DMS79 (cell line): ENCODE data around the gene RIBC2.
"Not testable (repeated sequence)": the region's sequence is repeated elsewhere in the genome, so short reads cannot be mapped to it uniquely, and the experiment has no call there.

Experiments used
- DNase-seq: peaks from one replicate; lab custom pipeline; 2025; lab: John Stamatoyannopoulos, UW

RIBC2 gene

GRCh38 chr22:45449442-45449841 lies 35.9 kb downstream of the RIBC2 start:
- not testable (repeated sequence) for DNase-seq

DNA sequence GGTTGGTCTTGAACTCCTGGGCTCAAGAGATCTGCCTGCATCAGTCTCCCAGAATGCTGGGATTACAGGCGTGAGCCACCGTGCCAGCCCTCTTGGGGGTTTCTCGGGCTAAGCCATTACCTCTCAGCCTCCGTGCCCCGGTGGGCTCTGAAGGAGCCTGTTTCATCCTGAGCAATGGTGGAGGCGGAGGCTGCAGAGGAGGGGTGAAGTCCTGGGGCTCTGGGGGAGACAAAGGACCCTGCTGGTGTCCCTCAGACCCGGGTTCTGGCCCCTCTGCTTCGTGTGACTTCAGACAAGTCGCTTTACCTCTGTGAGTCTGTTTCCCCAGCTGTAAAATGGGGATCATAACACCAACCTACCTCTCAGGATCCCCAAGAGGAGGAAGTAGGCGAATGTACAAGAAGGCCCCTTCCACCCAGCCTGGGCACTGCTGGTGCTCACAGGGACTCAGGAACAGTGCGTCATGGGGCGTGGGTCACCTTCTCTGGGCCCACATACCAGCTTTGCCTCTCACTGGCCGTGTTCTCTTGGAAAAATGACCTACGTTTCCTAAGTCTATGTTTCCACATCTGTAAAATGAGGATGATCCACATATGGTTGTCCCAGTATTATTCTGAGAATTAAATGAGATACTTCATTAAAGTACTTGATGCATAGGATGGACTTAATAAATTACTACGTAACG lies 36.8 kb downstream of the RIBC2 start:
- DNase-seq, result no peak

DNA sequence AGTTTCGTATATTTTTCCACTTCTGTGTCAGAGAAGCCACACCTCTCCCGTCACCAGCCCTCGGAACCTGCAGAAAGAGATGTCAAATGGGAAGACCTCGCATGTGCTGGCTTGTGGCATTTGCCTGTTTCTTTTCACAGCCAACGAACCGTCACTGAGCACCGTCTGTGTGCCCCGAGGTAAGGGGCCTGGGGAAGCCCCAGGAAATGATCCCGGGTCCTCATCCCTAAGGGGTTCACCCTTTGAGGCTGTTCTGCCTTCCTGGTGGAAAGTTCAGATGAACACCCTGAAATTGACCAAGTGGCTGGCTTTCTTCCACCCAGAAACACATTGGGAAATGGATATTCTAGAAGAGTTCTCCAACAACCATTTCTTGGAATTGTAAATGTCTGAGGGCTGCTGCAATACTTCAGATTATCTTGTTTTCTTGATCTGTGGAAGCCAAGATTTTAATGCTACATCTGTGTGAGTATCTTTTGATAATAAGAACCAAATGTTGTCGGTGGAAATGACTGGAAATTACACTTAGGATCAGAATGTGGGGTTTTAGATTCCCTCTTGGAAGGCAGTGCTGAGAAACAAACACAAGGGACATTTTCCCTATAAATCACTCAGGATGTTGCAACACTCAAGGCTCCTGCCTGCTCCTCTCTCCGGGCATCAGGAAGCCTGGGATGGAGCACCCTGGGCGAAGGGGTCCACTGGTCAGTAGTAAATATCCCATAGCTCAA lies 37.6 kb downstream of the RIBC2 start:
- DNase-seq, result no peak

DNA sequence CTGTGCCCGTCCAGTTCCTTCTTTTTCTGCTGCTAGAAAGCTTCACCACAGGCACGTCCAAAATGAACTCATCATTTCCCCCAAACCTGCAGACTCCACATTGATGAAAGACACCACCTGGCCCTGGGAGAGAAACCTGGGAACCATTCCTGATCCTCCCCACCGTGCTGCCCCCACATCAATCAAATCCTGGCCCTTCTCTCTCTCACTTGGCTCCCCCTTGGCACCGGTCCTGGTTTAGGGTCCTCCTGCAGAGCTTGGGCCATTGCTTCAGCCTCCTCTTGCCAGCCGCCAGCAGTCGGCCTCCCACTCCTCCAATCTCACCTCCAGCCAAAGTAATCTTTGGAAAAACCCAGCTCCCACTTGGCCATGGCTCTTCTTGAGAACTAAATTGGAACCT lies 38.5 kb downstream of the RIBC2 start:
- DNase-seq, result no peak

- no peak for DNase-seq
Observed at GRCh38 chr22:45452565-45453379, 39.3 kb downstream of the RIBC2 start.

DNA sequence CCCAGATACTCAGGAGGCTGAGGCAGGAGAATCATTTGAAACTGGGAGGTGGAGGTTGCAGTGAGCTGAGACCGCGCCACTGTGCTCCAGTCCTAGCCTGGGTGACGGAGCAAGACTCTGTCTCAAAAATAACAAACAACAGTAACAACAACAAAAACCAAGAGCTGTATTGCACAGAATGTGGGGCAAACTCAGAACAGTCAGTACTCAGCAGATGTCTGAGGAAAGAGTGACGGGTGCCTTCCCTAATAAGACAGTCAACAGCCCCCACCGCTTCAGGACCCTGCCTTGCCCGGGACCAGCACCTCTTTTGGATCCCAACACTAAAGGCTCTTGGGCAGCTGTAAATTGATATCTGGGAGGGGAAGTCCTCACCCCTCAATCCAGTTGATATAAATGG lies 40.3 kb downstream of the RIBC2 start:
- DNase-seq, result no peak

GRCh38 chr22:45454275-45454674 lies 40.8 kb downstream of the RIBC2 start:
- no peak for DNase-seq

DNA sequence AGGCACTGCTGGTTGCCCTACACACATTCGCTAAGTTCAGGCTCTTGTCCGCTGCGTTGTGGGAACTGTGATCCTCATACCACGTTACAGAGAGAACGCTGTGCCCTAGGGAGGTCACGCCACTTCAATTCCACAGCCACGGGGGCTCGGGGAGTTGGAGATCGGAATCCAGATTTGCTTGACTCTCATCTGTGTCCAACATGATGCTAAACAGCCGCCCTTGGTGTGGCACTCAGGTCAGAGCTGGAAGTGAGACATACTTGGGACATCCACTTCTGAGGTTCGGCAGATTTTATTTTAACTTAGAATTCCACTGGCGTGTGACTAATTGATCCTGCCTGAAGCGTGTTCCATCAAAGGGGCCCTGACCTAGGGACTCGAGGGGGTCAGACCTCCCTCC lies 41.7 kb downstream of the RIBC2 start:
- no peak for DNase-seq

GRCh38 chr22:45455621-45456020 lies 42.1 kb downstream of the RIBC2 start:
- no peak for DNase-seq

- DNase-seq, result no peak
Observed at GRCh38 chr22:45456811-45457210, 43.3 kb downstream of the RIBC2 start.

DNA sequence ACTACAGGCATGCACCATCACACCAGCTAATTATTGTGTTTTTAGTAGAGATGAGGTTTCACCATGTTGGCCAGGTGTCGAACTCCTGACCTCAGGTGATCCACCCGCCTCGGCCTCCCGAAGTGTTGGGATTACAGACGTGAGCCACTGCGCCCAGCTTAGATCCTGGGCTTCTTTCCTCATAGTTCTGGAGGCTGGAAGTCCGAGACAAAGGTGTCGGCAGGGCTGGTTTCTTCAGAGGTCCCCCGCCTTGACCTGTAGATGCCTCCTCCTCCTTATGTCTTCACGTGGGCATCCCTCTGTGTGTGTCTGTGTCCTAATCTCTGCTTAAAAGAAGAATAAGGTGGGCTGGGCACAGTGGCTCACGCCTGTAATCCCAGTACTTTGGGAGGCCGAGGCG lies 45.0 kb downstream of the RIBC2 start:
- no peak for DNase-seq

- no peak for DNase-seq
Observed at GRCh38 chr22:45459235-45459634, 45.7 kb downstream of the RIBC2 start.

DNA sequence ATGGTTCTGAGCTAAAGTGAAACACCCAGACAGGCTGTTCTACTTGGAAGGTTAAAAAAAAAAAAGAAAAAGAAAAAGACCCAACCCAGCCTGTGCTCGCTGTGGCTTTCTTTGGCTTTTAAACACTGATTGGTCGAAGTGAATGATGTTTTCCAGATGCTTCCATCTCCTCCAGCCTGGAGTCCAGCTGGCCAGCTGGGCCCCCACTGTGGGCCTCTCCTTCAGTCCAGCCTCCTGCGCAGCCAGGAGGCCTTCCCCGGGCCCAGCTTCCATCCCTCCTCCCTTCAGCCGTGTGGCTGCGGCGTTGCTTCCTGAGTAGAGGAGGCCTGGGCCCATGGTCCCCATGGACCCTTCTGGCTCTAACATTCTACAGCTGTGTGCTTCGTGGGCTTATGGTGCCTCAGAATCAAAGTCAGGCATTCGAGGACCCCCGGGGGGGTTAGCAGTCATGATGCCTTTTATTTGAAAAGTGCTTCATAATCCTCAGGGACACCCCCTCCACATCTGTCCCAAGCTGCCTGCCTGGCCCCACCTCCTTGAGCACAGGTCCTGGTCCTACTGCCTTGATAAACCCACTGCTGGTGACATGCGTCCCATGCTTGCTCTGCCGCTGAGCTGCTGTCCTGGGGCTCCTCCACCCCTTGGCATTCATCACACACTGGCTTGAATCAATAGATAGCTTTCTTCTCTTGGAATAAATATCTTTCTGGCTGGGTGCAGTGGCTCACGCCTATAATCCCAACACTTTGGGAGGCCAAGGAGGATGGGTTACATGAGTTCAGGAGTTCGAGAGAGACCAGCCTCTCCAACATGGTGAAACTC lies 47.0 kb downstream of the RIBC2 start:
- DNase-seq, result no peak

- DNase-seq, result no peak
Observed at GRCh38 chr22:45462034-45462655, 48.7 kb downstream of the RIBC2 start.

DNA sequence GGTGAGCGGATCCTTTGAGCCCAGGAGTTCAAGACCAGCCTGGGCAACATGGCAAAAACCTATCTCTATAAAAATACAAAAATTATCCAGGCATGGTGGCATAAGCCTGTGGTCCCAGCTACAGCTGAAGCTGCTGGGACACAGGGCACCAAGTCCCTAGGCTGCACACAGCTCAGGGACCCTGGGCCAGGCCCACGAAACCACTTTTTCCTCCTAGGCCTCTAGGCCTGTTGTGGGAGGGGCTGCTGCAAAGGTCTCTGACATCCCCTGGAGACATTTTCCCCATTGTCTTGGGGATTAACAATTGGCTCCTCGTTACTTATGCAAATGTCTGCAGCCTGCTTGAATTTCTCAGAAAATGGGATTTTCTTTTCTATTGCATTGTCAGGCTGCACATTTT lies 50.2 kb downstream of the RIBC2 start:
- DNase-seq, result not testable (repeated sequence)

DNA sequence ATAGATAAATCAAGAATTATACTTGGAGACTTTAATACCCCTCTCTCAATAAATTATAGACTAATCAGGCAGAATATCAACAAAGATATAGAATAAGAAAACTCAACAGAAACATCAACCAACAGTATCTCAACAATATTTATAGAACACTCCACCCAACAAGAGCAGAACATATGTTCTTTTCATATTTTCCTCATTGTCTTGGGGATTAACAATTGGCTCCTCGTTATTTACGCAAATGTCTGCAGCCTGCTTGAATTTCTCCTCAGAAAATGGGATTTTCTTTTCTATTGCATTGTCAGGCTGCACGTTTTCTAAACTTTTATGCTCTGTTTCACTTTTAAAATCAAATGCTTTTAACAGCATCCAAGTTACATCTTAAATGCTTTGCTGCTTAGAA lies 52.1 kb downstream of the RIBC2 start:
- DNase-seq, result no peak

DNA sequence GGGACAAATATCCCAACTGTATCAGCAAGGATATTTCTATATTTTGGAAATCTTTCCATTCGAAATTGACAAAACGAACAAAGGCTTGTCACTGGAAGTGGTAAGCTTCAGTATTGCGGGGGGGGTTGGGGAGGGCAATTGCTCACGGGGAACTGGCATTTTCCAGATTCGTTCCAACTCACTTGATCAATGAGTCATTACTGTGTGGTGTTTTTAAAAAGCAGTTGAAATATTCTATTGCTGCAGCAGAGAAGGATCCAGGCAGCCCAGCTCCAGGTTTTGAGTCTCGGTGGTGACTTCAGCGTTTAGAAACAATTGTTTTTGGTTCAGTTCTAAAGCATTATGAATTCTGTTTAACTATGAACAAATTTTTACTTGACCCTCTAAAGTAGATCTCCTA lies 55.4 kb downstream of the RIBC2 start:
- no peak for DNase-seq

DNA sequence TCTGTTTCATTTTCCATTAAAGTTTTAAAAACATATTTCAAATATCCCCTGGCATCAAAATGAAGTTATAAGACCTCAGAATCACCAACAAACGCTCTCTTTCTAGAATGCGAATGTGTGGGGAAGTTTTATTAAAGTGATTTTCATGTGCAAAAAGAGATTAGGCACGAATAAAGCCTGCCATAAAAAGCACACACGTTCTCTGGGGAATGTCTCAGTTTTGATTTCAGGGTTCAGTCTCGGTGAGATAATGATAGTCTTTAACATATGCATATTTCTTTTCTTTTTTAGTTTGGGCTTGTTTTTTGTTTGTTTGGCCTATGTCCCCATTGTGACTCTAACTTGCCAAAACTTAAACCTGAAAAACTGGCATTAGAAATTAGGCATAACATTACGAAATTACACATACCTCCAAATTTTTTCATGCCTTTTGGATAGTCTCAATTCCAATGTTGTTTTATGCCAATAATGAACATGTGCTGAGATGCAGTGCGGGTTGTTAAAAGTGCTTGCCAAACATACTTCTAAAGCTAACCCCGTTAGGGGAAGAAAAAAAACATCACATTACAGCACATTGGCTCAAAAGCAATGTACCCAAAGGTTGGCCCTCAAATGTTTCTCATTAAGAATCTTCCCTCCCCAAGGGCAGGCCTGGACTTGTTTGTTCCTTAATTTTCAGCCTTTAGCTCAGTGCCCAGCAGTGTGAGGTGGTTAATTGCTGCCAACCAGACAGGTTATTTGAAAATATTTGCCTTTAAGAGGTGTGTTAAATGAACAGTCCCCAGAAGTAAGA lies 56.0 kb downstream of the RIBC2 start:
- DNase-seq, result no peak

GRCh38 chr22:45470871-45471270 lies 57.4 kb downstream of the RIBC2 start:
- DNase-seq, result no peak

- DNase-seq, result no peak
Observed at GRCh38 chr22:45472426-45472825, 58.9 kb downstream of the RIBC2 start.
